Omental fat pad (tissue), 4 donors: Measurements from ENCODE around the gene CCND1. TPM values are rescaled to one million over a fixed set of nuclear protein-coding genes. Genes with fewer than 3 reads are reported as not detected.

Source experiments
- ATAC-seq: fragments of 150-250 bp; one replicate; pipeline ENCODE4 v1.9.1; 2016; ENCODE audit warnings: mild to moderate bottlenecking, moderate library complexity; ENCODE audit not compliant: low FRiP score
- DNase-seq: peaks from one replicate; pipeline ENCODE4 v3.0.0-alpha.2; 2019; ENCODE audit warnings: low spot score
- total RNA-seq, 4 donors: library from RNA; depleted of rRNA; stranded (reverse); fragments of >200 nt; gene quantifications; one replicate each; pipeline ENCODE4 v1.1.0, GENCODE V29; 2016
- TF ChIP-seq, protein P1 (sequence below), 3 donors: fragments of 450-650 bp; IDR thresholded peaks; one replicate each; pipeline ENCODE4 v1.5.1; 2016 to 2017; ENCODE audit warnings: antibody characterized with exemption in 3 of 3, mild to moderate bottlenecking in 3 of 3, moderate library complexity in 2 of 3

The CCND1 gene
- total RNA-seq, result 100 to 1,000 TPM in 1 of 4 donors, 10 to 100 TPM in 3; 40.3 to 216 (median 58.2) TPM

DNA sequence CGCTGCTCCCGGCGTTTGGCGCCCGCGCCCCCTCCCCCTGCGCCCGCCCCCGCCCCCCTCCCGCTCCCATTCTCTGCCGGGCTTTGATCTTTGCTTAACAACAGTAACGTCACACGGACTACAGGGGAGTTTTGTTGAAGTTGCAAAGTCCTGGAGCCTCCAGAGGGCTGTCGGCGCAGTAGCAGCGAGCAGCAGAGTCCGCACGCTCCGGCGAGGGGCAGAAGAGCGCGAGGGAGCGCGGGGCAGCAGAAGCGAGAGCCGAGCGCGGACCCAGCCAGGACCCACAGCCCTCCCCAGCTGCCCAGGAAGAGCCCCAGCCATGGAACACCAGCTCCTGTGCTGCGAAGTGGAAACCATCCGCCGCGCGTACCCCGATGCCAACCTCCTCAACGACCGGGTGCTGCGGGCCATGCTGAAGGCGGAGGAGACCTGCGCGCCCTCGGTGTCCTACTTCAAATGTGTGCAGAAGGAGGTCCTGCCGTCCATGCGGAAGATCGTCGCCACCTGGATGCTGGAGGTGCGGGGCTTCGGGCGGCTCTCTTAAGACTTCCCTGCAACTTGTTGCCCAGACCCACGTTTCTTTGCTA lies at the start of gene CCND1:
Gene CCND1, plus strand, starts transcription at position 162 of the 587 bp plus-strand sequence. Its CDS starts 158 bp downstream, at position 320.
- no peak for ATAC-seq

DNA sequence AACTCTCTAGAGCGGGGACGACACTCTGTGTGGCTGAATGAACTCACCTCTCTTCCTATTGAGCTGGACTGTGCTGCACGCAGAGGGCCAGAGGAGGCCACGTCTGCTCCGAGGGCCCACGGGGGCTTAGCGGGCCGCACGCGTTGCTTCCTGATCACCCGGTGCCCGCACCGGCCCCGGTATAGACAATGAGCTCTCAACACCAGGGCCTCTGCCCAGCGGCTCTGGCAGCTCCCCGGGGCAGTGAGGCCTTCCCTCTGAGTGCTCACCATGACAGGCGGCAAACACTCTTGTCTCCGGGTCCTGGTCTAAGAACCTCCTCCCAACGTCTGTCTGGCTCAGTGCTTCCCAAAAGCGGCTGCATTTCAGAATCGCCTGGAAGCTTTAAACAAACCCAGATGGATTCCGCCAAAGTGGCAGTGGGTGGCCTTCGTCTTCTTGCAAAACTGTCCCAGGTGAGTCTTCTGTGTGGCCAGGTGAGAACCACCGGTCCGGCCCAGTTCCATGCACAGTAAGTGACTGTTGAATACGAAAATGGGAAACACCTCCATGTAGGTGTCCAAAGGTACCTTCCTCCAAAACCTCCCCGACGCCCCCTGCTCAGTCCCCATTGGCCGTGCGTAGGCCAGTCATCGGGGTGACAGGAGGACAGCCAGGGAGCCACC lies 47.8 kb upstream of the CCND1 start:
- ATAC-seq (no peak), DNase-seq (no peak)
- TF ChIP-seq, protein P1, sequence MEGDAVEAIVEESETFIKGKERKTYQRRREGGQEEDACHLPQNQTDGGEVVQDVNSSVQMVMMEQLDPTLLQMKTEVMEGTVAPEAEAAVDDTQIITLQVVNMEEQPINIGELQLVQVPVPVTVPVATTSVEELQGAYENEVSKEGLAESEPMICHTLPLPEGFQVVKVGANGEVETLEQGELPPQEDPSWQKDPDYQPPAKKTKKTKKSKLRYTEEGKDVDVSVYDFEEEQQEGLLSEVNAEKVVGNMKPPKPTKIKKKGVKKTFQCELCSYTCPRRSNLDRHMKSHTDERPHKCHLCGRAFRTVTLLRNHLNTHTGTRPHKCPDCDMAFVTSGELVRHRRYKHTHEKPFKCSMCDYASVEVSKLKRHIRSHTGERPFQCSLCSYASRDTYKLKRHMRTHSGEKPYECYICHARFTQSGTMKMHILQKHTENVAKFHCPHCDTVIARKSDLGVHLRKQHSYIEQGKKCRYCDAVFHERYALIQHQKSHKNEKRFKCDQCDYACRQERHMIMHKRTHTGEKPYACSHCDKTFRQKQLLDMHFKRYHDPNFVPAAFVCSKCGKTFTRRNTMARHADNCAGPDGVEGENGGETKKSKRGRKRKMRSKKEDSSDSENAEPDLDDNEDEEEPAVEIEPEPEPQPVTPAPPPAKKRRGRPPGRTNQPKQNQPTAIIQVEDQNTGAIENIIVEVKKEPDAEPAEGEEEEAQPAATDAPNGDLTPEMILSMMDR (IDR thresholded peaks at IDR 0.05), result no peak

More for the DNA sequence above, at the start of gene CCND1:
- no peak for DNase-seq
- TF ChIP-seq, protein P1 (IDR thresholded peaks at IDR 0.05), result no peak

DNA sequence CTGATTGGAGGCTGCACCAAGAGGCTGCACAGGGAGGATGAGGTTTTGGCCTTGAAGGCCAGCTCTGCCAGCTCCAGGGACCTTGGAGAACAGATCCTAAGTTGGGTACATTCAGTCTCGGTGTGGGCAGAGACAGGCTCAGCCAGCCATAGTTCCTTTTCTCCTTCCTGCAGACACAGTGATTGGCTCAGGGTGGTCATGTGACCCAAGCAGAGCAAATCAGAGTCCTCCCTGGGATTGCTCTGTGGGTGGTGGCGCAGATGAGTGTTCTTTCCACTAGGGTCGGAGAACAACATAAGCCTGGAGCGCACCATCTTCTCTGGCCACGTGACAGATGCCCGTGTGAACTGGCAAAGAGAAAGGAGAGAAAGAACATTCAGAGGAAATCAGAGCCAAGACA lies 47.1 kb upstream of the CCND1 start:
- DNase-seq (no peak), ATAC-seq (no peak)
- TF ChIP-seq, protein P1 (IDR thresholded peaks at IDR 0.05), result no peak

DNA sequence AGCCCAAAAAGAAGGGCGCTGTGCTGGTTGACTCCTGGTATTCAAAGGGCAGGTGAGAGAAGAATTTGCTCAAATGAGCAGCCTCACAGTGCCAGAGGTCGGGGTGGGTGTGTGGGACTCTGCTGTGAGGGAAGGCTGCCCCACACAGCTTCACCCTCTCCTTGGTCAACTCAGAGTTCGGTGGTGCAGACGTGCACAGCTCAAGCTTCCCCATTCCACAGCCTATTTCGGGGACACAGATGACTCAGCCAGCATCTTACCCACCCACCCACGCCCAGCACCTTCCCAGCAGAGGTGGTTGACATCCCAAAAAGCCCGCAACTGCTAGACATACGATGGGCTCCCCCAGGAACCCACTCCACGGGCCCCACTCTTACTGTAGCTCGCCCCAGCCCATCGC lies 46.5 kb upstream of the CCND1 start:
- ATAC-seq (no peak), DNase-seq (no peak)
- TF ChIP-seq, protein P1 (IDR thresholded peaks at IDR 0.05), result no peak

DNA sequence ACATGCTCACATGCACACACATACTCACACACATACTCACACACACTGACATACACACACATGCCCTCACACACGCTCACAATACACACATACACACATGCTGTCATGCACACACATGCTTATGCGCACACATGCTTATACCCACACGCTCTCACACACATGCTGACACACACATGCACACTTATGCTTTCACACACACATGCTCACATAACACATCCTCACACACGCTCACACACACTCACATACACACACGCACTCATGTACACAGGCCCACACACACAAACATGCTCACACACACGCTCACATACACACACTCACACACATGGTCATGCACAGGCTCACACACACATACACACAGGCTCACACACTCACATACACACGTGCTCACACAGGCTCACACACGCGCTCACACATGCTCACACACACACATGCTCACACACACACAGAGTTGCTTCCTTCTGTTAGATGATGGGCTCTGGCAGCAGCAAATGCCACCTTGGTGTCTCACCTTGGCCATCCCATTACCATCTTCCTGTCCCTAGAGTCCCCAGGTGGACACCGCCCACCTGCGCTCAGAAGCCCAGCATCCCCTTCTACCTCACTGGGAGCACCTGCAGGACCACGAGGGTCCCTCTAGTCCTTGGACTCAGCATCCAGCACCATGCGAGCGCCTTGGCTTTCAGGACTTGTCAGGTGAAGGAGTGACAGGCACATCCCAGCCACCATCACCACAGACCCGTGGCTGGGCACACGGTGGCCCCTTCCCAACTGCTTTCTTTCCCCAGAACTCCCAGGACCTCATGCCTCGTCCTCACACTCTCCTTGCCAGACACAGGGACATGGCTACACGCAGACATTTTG lies 44.9 kb upstream of the CCND1 start:
- DNase-seq (no peak), ATAC-seq (no peak)
- TF ChIP-seq, protein P1 (IDR thresholded peaks at IDR 0.05), result no peak

DNA sequence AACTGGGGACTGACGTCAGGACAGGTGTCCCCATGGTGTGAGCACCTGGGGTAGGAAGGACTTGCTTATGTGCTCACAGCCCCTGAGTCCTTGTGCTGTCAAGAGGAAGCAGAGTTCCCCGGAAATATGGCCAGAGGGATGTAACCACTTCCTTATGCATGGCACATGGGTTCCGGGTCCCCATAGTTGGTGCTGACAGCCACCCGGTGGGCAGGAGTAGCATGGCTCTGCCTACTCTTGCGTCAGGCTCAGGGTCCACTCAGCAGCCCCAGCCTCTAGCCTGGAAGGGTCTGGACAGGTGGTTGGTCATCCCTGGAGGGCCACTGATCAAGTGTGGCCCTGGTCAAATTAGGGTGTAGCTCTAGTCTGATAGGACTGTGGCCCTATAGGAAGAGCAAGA lies 42.8 kb upstream of the CCND1 start:
- ATAC-seq, result no peak
- DNase-seq, result no peak
- TF ChIP-seq, protein P1 (IDR thresholded peaks at IDR 0.05), result no peak
